Muscle of leg (tissue), 11 donors: Measurements from ENCODE around the gene RPS6KA2. TPM values are rescaled to one million over a fixed set of nuclear protein-coding genes. Genes with fewer than 3 reads are reported as not detected.

ENCODE experiments used
- DNase-seq: peaks from one replicate; pipeline ENCODE4 v3.0.0; 2013
- H3K27ac ChIP-seq: one replicate; pipeline ENCODE4 v1.5.1; 2013; ENCODE audit warnings: mild to moderate bottlenecking, low read length, control low read depth
- H3K27me3 ChIP-seq: one replicate; pipeline ENCODE4 v1.6.1; 2013; ENCODE audit warnings: low read length; ENCODE audit not compliant: control insufficient read depth, insufficient read depth
- H3K36me3 ChIP-seq: one replicate; pipeline ENCODE4 v1.6.1; 2013; ENCODE audit warnings: low read length; ENCODE audit not compliant: control insufficient read depth, insufficient read depth
- H3K4me1 ChIP-seq: one replicate; pipeline ENCODE4 v1.6.1; 2013; ENCODE audit warnings: low read length; ENCODE audit not compliant: control insufficient read depth, insufficient read depth
- H3K4me3 ChIP-seq: one replicate; pipeline ENCODE4 v1.5.1; 2013; ENCODE audit warnings: low read length, control low read depth
- H3K9me3 ChIP-seq: replicated peaks from 2 replicates; pipeline ENCODE4 v1.6.1; 2013; ENCODE audit warnings: low read depth, low read length; ENCODE audit not compliant: control insufficient read depth
- WGBS: methylation state at CpG from one replicate; pipeline ENCODE4 v1.1.5; 2013; ENCODE audit warnings: missing lambda C conversion rate; ENCODE audit not compliant: insufficient coverage; 5-methylcytosine and 5-hydroxymethylcytosine counted together
- polyA plus RNA-seq, 8 donors: library from polyadenylated mRNA; unstranded; fragments of 120-200 nt; gene quantifications; one replicate each; pipeline versions ENCODE4 v1.2.1 to v1.2.3, GENCODE V29; 2013; ENCODE audit warnings: inconsistent platforms in 1 of 8, low replicate concordance in 1 of 8; ENCODE audit not compliant: insufficient read length in 8 of 8, insufficient read depth in 1 of 8
- total RNA-seq: library from RNA; stranded (reverse); fragments of 120-200 nt; gene quantifications from one replicate; pipeline ENCODE4 v1.2.4, GENCODE V29; 2013

The RPS6KA2 gene
- total and polyA plus RNA-seq, 9 donors: 15.4 to 29.2 (median 24.6) TPM

DNA sequence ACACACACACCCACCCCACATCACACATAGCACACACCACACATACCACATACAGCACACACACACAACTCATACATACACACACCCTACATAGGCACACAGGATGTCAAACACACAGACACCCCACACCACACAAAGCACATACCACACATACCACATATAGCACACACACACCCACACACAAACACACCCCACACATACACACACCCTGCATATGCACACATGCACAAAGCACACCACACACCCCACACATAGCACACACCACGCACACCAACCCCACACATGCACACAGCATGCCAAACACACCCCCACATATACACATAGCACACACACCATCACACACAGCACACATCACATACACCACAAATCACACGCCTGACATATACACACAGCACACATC is 119.7 kb downstream of the RPS6KA2 start:
- H3K9me3 ChIP-seq: no peaks in the 10 kb centered on the region
- no peaks in the 10 kb centered on the region for H3K4me1 ChIP-seq
- no peak for DNase-seq
- H3K27me3 ChIP-seq: no peaks in the 10 kb centered on the region
- 100% methylated on average over 2 of the region's 2 CpGs for WGBS
- no peak overlapping the region for H3K27ac ChIP-seq
- peaks cover 36% of the 10 kb centered on the region for H3K36me3 ChIP-seq
- no peak overlapping the region for H3K4me3 ChIP-seq

DNA sequence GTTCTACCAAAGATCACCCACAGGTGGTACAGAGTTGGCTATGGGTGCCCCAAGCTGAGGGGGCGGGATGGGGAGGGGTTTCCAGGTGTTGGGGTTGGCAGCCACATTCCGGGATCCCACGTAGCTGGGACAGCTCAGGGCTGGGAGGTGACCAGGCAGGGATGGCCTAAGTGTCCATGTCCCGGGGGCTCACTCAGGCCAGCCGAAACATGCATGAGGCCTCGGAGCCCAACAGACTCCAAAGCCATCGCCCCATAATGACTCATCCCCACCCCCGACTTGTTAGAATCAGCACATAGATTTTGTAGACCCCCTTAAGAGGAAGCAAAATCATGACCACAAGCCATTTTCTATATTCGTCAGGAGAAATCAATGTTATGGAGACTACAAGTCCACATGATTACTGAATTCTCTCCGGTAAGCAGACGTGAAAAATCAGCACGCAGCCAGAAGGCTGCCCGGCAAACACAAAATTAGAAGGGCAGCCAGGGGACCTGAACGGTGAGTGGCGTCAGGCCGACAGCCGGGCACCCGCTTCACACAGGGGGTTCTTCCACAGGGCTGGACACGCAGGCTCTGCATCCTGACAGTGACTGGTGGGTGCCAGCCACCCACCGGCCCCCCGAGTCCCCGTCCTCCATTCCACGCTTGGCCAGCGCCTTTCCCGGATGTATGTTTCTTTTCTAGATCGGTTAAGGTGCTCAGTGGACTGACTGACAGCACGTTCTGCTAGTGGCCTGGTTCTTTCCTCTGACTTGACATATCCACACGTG is 121.7 kb downstream of the RPS6KA2 start:
- Histone ChIP-seq H3K4me1 (no peaks in the 10 kb centered on the region), H3K27ac (no peak overlapping the region), H3K36me3 (peaks cover 48% of the 10 kb centered on the region), H3K4me3 (no peak overlapping the region), H3K9me3 (no peaks in the 10 kb centered on the region), H3K27me3 (no peaks in the 10 kb centered on the region)
- DNase-seq: no peak
- WGBS: 95% methylated on average over 25 of the region's 28 CpGs

DNA sequence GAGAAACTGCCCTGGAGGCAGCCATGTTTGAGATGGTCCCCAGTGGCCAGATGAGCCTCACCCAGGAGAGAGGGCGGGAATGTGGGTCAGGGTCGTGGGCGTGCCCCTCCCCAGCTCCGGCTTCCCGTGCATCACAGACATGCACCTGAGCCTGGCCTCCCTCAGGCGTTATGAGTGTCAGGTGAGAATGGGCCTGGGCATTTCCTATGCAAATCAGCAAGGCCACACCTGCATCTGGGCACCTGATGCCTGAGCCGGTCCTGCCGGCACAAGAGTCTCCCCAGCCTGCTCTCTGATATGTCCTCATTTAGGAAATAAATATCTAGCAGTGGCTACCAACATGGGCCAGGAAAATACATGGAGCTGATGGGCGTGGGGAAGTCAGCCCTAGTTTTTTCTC is 123.0 kb downstream of the RPS6KA2 start:
- no peaks in the 10 kb centered on the region for H3K4me1 ChIP-seq
- H3K27me3 ChIP-seq: no peaks in the 10 kb centered on the region
- peaks cover 48% of the 10 kb centered on the region for H3K36me3 ChIP-seq
- no peak overlapping the region for H3K4me3 ChIP-seq
- no peaks in the 10 kb centered on the region for H3K9me3 ChIP-seq
- no peak overlapping the region for H3K27ac ChIP-seq
- 91% methylated on average over 6 of the region's 9 CpGs for WGBS
- DNase-seq: no peak

DNA sequence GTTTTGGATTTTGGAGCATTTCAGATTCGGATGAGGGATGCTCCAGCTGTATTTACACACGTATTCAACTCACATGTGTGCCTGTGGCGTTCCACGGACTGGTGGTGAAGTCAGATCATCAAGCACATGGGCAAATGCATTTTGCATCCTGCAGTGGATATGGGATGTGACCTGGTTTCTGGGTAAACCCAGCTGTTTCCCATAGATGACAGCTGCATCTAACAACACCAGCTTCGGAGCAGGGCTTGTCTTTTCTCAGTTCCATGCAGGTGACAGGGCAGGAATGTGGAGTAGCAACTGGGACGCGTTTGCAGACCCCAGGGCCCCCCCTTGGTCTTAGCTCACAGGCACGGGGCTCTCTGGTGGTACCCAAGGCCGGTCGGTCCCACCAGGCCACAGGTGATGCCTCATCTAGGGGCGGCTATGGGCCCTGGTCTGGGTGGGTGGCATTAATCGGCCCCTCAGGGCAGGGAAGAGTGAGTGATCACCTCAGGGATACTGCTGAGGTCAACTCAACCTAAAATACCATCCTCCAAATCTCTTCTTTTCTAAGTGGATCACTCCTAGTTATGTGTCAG is 123.8 kb downstream of the RPS6KA2 start:
- Histone ChIP-seq H3K4me3 (no peak overlapping the region), H3K27ac (no peak overlapping the region), H3K4me1 (no peaks in the 10 kb centered on the region), H3K9me3 (no peaks in the 10 kb centered on the region), H3K27me3 (no peaks in the 10 kb centered on the region), H3K36me3 (peaks cover 49% of the 10 kb centered on the region)
- 68% methylated on average over 6 of the region's 12 CpGs for WGBS
- DNase-seq: no peak

DNA sequence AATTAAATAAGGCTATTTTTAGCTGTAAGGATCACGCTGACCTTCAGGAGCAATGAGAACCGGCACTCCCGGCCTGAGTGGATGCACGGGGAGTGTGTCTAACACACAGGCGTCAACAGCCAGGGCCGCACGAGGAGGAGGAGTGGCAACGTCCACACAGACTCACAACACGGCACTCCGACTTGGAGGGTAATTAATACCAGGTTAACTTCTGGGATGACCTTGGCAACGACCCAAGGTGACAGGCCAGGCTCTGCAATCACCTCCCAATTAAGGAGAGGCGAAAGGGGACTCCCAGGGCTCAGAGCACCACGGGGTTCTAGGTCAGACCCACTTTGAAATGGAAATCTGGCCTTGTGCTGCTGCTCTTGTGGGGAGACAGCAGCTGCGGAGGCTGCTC is 124.6 kb downstream of the RPS6KA2 start:
- 56% methylated on average over 13 of the region's 14 CpGs for WGBS
- Histone ChIP-seq H3K9me3 (no peaks in the 10 kb centered on the region), H3K4me1 (no peaks in the 10 kb centered on the region), H3K27ac (no peak overlapping the region), H3K4me3 (no peak overlapping the region), H3K27me3 (no peaks in the 10 kb centered on the region), H3K36me3 (peaks cover 46% of the 10 kb centered on the region)
- DNase-seq: no peak

DNA sequence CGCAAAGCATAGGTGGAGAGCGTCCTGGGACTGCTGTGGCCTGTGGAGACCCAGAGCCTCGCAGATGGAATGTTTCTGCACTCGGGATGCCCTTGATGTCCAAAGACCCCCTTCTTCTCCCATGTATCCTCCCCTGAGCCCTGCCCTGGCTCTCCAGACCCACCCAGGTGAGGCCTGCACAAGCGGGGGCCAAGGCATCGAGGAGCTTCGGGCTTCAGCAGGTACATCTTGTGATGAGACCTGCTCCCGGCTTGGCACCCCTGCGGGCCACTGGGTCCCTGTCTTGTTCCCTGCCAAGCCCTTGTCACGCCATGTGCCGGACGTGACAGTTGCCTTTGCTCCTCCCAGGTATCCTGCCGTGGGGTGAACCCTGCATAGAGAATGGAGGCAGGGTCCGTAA is 125.8 kb downstream of the RPS6KA2 start:
- no peak for DNase-seq
- WGBS: 73% methylated on average over 10 of the region's 14 CpGs
- H3K4me1 ChIP-seq: no peaks in the 10 kb centered on the region
- H3K36me3 ChIP-seq: peaks cover 50% of the 10 kb centered on the region
- H3K4me3 ChIP-seq: no peak overlapping the region
- no peaks in the 10 kb centered on the region for H3K9me3 ChIP-seq
- H3K27me3 ChIP-seq: no peaks in the 10 kb centered on the region
- H3K27ac ChIP-seq: no peak overlapping the region

DNA sequence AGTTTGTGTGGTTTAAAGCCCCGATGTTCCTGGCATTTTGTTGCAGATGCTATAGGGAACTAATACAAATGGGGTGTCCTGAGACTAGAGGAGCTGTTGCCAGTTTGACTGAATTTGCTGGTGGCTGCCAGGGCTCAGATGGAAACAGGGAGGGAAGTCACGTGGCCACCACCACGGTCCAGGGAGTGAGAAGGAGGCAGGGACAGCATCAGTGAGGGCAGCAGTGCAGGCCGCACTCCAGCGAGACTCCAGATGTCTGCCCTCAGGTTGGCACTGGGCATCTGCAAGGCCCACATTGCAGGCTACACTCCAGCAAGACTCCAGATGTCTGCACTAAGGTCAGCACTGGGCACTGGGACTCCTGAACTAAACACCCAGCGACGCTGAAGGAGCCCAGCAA is 126.8 kb downstream of the RPS6KA2 start:
- Histone ChIP-seq H3K4me3 (no peak overlapping the region), H3K9me3 (no peaks in the 10 kb centered on the region), H3K27me3 (no peaks in the 10 kb centered on the region), H3K36me3 (peaks cover 50% of the 10 kb centered on the region), H3K27ac (no peak overlapping the region), H3K4me1 (no peaks in the 10 kb centered on the region)
- WGBS: 83% methylated on average over 7 of the region's 7 CpGs
- DNase-seq: no peak

DNA sequence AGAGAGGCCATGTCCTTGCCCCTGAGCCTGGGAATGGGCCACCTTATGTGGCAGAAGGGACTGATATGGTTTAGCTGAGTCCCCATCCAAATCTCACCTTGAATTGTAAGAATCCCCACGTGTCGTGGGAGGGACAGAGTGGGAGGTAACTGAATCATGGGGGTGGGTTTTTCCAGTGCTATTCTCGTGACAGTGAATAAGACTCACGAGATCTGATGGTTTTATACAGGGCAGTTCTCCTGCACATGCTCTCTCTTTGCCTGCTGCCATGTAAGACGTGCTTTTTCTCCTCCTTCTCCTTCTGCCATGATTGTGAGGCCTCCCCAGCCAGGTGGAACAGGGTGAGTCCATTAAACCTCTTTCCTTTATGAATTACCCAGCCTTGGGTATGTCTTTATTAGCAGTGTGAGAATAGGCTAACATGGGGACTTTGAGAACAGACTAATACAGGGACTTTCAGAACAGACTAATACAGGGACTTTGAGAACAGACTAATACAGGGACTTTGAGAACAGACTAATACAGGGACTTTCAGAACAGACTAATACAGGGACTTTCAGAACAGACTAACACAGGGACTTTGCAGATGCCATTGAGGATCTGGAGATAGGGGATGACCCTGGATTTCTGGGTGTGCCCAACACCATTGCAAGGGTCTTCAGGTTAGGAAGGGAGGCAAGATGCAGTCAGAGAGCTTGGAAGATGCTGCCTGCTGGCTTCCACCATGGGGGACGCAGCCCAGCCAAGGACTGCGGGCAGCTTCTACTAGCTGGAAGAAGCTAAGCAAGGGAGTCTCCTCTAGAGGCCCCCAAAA is 127.5 kb downstream of the RPS6KA2 start:
- no peak overlapping the region for H3K4me3 ChIP-seq
- H3K27me3 ChIP-seq: no peaks in the 10 kb centered on the region
- 100% methylated on average over 3 of the region's 7 CpGs for WGBS
- DNase-seq: no peak
- H3K9me3 ChIP-seq: no peaks in the 10 kb centered on the region
- H3K4me1 ChIP-seq: peaks cover 3% of the 10 kb centered on the region
- H3K27ac ChIP-seq: no peak overlapping the region
- H3K36me3 ChIP-seq: peaks cover 54% of the 10 kb centered on the region

DNA sequence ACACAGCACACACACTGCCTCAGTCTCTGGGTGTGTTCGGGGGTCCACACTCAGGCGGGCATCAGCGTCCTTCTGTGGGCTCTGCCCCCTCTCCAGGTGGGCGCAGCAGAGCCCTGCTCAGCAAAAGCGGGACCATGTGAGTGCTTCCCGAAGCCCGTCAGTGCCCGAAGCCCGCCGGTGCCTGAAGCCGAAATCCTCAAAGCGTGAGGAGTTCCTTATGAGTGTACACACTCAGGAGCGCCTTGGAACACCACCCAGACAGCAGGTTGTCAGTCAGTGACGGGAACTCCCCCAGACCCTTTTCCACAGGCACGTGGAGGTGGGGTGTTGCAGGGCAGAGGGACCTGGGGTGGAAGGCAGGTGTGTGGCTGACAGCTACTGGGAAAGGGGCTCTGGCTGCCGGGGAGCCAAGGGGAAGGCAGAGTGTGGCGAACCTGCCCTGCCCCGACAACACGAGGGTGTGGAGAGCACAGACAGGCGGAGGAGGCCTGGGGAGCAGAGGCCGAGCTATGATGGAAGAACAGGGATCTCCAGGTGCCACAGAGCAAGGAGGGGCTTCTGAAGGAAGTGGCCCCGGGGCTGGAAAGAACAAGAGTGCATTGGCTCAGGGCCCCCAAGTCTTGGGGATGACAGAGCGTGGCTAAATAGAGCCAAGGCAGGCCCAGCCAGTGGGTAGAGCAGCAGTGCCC is 128.2 kb downstream of the RPS6KA2 start:
- DNase-seq: no peak
- H3K27me3 ChIP-seq: no peaks in the 10 kb centered on the region
- H3K27ac ChIP-seq: no peak overlapping the region
- H3K36me3 ChIP-seq: peaks cover 52% of the 10 kb centered on the region
- H3K9me3 ChIP-seq: no peaks in the 10 kb centered on the region
- WGBS: 94% methylated on average over 23 of the region's 23 CpGs
- peaks cover 3% of the 10 kb centered on the region for H3K4me1 ChIP-seq
- no peak overlapping the region for H3K4me3 ChIP-seq

DNA sequence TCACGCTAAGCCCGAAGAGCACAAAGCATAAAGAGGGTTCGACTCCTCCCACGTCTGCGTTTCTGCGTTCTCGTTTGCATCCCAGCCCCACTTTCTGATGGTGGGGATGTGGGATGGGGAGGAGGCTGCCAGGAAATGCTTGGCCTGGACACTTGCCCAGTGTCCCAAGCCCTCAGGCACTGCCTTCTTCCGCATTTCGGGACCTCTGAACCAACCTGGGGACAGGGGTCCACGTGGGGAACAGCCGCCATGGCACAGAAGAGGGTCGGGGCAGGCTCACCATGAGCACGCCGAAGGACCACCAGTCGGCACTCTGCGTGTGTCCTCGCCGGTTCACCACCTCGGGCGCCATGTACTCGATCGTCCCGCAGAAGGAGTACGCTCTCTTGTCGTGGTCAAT is 128.8 kb downstream of the RPS6KA2 start:
- Histone ChIP-seq H3K36me3 (peaks cover 52% of the 10 kb centered on the region), H3K9me3 (no peaks in the 10 kb centered on the region), H3K27me3 (no peaks in the 10 kb centered on the region), H3K4me3 (no peak overlapping the region), H3K27ac (no peak overlapping the region), H3K4me1 (peaks cover 3% of the 10 kb centered on the region)
- WGBS: 95% methylated on average over 20 of the region's 25 CpGs
- DNase-seq: no peak
